Measurements from ENCODE around the gene PTGER3. TPM values are rescaled to one million over a fixed set of nuclear protein-coding genes. Genes with fewer than 3 reads are reported as not detected.

The PTGER3 gene
- total and polyA plus RNA-seq, 2 experiments from 2014 or later: 0.45 to 1.6 TPM

- H3K27ac ChIP-seq (ENCODE audit: low read depth): no peak overlapping the region
- Mint-ChIP-seq H3K4me1 (no peaks in the 10 kb centered on the region), H3K27me3 (ENCODE audit: insufficient read depth, low read depth, poor library complexity) (peaks cover 2% of the 10 kb centered on the region), H3K36me3 (ENCODE audit: low read depth) (no peaks in the 10 kb centered on the region), H3K9me3 (no peaks in the 10 kb centered on the region), H3K4me3 (no peak overlapping the region), H3K27ac (no peak overlapping the region)
- DNase-seq (ENCODE audit: low spot score) (no peak), ATAC-seq (no peak)
- no peak overlapping the region for H3K4me2 ChIP-seq
- no peaks in the 10 kb centered on the region for H3K79me2 ChIP-seq (replicated peaks; ENCODE audit: insufficient read depth)
- H3K9me2 ChIP-seq (ENCODE audit: insufficient read depth): no peaks in the 10 kb centered on the region
- no peaks in the 10 kb centered on the region for H3F3A ChIP-seq (replicated peaks; ENCODE audit: low read depth)
- H3K4me1 ChIP-seq (ENCODE audit: insufficient read depth): no peaks in the 10 kb centered on the region
- H2AFZ ChIP-seq: no peak overlapping the region
- no peaks in the 10 kb centered on the region for H3K36me3 ChIP-seq (ENCODE audit: insufficient read depth)
- no peaks in the 10 kb centered on the region for H4K20me1 ChIP-seq (replicated peaks; ENCODE audit: insufficient read depth)
- TF ChIP-seq CREB1 (CRISPR knock-in tag; IDR thresholded peaks at IDR 0.05; ENCODE audit: low read depth): no peak
- no peak for TF ChIP-seq CTCF (conservative IDR thresholded peaks at IDR 0.05; ENCODE audit: low read depth in 2 of 2)
- no peak for TF ChIP-seq EZH2 (IDR thresholded peaks at IDR 0.05; ENCODE audit: low read depth, unreplicated experiment)
- no peak for TF ChIP-seq ETS1 (IDR thresholded peaks at IDR 0.05)
- no peak for TF ChIP-seq EZH2phosphoT487 (IDR thresholded peaks at IDR 0.05; ENCODE audit: unreplicated experiment)
- TF ChIP-seq STAT1 (IDR thresholded peaks at IDR 0.05; ENCODE audit: unreplicated experiment): no peak
- no peak for TF ChIP-seq ZNF462 (CRISPR knock-in tag; IDR thresholded peaks at IDR 0.05)
- no peak for TF ChIP-seq POLR2AphosphoS5 (IDR thresholded peaks at IDR 0.05; ENCODE audit: low read depth)
- TF ChIP-seq JUNB (IDR thresholded peaks at IDR 0.05; ENCODE audit: unreplicated experiment): no peak
- no peak for TF ChIP-seq ZNF114 (CRISPR knock-in tag; IDR thresholded peaks at IDR 0.05)
- no peak for TF ChIP-seq NANOG (IDR thresholded peaks at IDR 0.05; ENCODE audit: borderline replicate concordance)
- no peak for TF ChIP-seq REST (IDR thresholded peaks at IDR 0.05; ENCODE audit: unreplicated experiment)
- no peak for TF ChIP-seq ZNF331 (CRISPR knock-in tag; IDR thresholded peaks at IDR 0.05; ENCODE audit: low read depth)
- no peaks in the 10 kb centered on the region for H3K27me3 ChIP-seq (ENCODE audit: insufficient read depth)
- no peak overlapping the region for H3K4me3 ChIP-seq
Observed at GRCh38 chr1:71001624-71002023, 46.0 kb downstream of the PTGER3 start.

Data from GM23338 (cell line).